Pons (tissue), 1 donor: Measurements from ENCODE around the gene MROH2A.

ENCODE experiments used
- DNase-seq: peaks from one replicate; pipeline ENCODE4 v3.0.0-alpha.2; 2016; ENCODE audit warnings: low spot score

MROH2A gene

GRCh38 chr2:233761040-233761769, 16.9 kb upstream of the MROH2A start:
- DNase-seq: no peak

- no peak for DNase-seq
Measured at GRCh38 chr2:233764264-233764663, 13.9 kb upstream of the MROH2A start.

GRCh38 chr2:233764761-233765160, 13.4 kb upstream of the MROH2A start:
- no peak for DNase-seq

- no peak for DNase-seq
Measured at GRCh38 chr2:233766416-233766815, 11.7 kb upstream of the MROH2A start.

- DNase-seq: no peak
Measured at GRCh38 chr2:233768076-233768475, 10.1 kb upstream of the MROH2A start.

- DNase-seq: no peak
Measured at GRCh38 chr2:233769260-233769659, 8.9 kb upstream of the MROH2A start.

GRCh38 chr2:233772153-233772552, 6.0 kb upstream of the MROH2A start:
- no peak for DNase-seq

GRCh38 chr2:233772583-233772982, 5.5 kb upstream of the MROH2A start:
- no peak for DNase-seq

GRCh38 chr2:233773854-233774253, 4.3 kb upstream of the MROH2A start:
- no peak for DNase-seq

GRCh38 chr2:233775414-233775813, 2.7 kb upstream of the MROH2A start:
- no peak for DNase-seq

- DNase-seq: no peak
Measured at GRCh38 chr2:233779722-233780121, 1.6 kb downstream of the MROH2A start.

- DNase-seq: no peak
Measured at GRCh38 chr2:233780771-233781170, 2.6 kb downstream of the MROH2A start.

- DNase-seq: no peak
Measured at GRCh38 chr2:233789554-233789953, 11.4 kb downstream of the MROH2A start.

GRCh38 chr2:233791151-233791882, 13.2 kb downstream of the MROH2A start:
- no peak for DNase-seq

- no peak for DNase-seq
Measured at GRCh38 chr2:233791883-233792329, 13.8 kb downstream of the MROH2A start.

GRCh38 chr2:233792720-233793119, 14.6 kb downstream of the MROH2A start:
- DNase-seq: no peak

- DNase-seq: no peak
Measured at GRCh38 chr2:233793465-233794127, 15.5 kb downstream of the MROH2A start.

- DNase-seq: no peak
Measured at GRCh38 chr2:233794128-233794658, 16.1 kb downstream of the MROH2A start.

- no peak for DNase-seq
Measured at GRCh38 chr2:233795735-233796171, 17.6 kb downstream of the MROH2A start.

GRCh38 chr2:233796254-233796653, 18.1 kb downstream of the MROH2A start:
- DNase-seq: no peak

- DNase-seq: no peak
Measured at GRCh38 chr2:233798335-233799086, 20.4 kb downstream of the MROH2A start.
